ENCODE data around the gene MTHFD1L.

MTHFD1L gene

DNA sequence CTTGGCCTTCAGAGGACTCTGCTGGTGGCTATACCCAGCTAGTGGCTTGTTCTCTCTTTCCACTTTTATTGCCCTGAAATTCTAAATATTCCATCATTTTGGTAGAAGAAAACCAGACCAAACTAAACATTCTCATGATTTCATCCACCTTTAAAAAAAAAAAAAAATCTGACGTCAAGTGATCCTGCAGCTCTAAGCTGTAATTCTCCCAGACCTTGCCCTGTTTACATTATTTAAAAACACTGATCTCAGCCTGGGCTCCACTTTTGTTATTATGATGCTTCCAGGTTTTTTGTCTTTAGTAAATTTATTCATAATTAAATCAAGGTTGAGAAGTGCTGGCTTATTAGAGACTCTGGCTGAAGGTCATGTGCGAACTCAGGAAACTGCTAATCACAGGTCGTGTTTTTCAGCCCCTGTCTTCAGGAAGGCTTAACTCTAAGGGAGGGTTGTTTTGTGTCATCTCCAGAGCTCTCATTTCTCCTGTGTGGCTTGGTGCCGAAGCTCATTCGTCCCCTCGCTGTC, 114.4 kb downstream of the MTHFD1L start:
- TF ChIP-seq, protein P1, sequence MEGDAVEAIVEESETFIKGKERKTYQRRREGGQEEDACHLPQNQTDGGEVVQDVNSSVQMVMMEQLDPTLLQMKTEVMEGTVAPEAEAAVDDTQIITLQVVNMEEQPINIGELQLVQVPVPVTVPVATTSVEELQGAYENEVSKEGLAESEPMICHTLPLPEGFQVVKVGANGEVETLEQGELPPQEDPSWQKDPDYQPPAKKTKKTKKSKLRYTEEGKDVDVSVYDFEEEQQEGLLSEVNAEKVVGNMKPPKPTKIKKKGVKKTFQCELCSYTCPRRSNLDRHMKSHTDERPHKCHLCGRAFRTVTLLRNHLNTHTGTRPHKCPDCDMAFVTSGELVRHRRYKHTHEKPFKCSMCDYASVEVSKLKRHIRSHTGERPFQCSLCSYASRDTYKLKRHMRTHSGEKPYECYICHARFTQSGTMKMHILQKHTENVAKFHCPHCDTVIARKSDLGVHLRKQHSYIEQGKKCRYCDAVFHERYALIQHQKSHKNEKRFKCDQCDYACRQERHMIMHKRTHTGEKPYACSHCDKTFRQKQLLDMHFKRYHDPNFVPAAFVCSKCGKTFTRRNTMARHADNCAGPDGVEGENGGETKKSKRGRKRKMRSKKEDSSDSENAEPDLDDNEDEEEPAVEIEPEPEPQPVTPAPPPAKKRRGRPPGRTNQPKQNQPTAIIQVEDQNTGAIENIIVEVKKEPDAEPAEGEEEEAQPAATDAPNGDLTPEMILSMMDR (IDR thresholded peaks at IDR 0.05; ENCODE audit: control insufficient read depth, extremely low read depth, insufficient read depth): no peak
- no peak overlapping the region for H3K4me3 ChIP-seq (ENCODE audit: low read depth, low read length)
- no peak for DNase-seq (ENCODE audit: low read depth)

DNA sequence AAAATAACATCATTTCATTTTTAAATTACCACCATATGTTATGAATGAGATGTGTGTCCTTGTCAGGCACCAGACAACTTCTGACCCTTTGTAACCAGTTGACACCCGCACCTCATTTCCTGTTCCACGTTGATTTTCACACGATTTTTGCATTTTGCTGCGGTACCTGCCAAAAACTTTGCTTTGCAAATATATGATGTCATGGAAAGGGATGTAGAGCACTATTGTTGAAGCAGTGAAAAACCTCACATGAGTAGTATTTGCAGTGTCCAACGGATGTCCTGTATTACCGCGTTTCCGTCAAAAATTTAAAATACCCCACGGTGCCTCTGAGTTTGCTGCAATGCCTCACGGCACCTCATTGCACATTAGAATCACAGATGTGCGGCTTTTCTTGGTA, 115.6 kb downstream of the MTHFD1L start:
- TF ChIP-seq, protein P1 (IDR thresholded peaks at IDR 0.05; ENCODE audit: control insufficient read depth, extremely low read depth, insufficient read depth): no peak
- no peak overlapping the region for H3K4me3 ChIP-seq (ENCODE audit: low read depth, low read length)
- no peak for DNase-seq (ENCODE audit: low read depth)

DNA sequence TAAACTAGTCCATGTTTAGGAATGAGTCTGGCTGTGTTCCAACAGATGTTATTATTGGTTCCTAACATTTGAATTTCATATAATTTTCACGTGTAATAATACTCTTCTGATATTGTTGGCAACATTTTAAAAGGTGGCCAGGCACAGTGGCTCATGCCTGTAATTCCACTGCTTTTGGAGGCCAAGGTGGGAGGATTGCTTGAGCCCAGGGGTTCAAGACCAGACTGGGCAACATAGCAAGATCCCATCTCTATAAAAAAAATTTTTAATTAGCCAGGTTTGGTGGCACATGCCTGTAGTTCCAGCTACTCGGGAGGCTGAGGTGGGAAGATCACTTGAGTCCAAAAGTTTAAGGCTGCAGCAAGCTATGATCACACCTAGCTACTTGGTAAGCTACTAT, 116.2 kb downstream of the MTHFD1L start:
- H3K4me3 ChIP-seq (ENCODE audit: low read depth, low read length): no peak overlapping the region
- DNase-seq (ENCODE audit: low read depth): no peak
- TF ChIP-seq, protein P1 (IDR thresholded peaks at IDR 0.05; ENCODE audit: control insufficient read depth, extremely low read depth, insufficient read depth): no peak

DNA sequence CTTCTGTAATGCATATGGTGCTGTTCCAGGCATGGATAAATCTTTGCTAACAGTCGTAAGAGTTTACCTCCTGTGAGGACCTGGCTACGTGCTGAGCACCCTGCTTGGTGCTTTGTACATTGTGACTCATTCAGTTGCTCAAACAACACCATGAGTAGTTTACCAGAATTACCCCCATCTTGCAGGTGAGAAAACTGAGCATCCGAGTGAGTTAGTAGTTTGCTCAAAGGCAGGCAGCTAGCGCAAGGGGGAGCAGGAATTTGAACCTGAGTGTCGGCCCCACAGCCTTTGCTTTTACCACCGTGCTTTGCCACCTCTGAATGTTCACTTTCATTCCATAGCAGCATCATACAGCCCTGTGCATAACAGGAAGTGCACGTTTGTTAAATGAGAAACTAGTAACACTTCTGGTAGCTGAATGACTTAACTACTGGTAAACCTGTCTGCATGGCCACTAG, 121.9 kb downstream of the MTHFD1L start:
- DNase-seq (ENCODE audit: low read depth): no peak
- H3K4me3 ChIP-seq (ENCODE audit: low read depth, low read length): no peak overlapping the region
- TF ChIP-seq, protein P1 (IDR thresholded peaks at IDR 0.05; ENCODE audit: control insufficient read depth, extremely low read depth, insufficient read depth): no peak

DNA sequence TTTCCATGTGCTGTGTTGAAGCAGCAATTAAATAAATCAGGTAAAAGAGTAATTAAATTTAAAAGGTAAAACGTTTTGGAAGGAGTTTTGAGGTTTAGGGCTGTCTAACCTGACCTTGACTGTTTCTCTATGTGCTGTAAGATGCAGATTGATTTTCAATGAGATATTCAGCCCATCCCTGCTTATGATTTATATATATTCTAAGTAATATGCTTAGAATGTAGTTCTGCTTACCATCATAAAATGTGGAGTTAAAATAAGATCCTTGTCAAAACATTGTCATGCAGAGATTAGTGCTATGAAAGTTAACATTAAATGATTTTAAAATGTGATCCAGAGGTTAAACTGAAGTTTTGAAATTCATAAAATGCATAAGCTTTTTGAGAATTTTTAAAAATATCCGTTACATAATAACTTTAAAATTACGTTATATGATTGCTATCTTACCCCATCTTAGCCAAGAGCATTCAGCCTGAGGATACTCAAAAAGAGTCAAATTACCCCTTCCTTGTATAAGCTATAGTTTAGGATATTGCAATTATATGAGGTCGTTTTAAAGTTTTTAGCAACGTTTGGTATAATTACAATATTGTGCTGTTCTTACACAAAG, 122.5 kb downstream of the MTHFD1L start:
- TF ChIP-seq, protein P1 (IDR thresholded peaks at IDR 0.05; ENCODE audit: control insufficient read depth, extremely low read depth, insufficient read depth): no peak
- no peak for DNase-seq (ENCODE audit: low read depth)

DNA sequence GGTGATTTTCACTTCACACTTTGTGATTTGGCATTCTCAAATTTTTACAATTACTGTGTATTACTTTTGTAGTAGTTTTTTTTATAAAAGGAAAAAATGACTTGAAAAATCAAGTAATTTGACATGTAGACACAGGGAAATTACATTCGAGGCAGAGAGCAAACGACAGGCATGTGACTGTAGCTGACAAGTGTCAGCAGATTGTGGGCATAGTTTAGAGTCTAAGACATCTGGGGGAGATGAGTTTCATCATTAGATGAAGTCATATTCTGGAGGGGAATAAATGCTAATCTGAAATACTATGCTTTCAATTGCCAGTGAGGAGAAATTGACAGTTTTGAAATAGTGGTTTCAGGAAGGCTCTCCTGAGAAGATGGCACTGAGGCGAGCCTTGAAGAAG, 126.0 kb downstream of the MTHFD1L start:
- H3K4me3 ChIP-seq (ENCODE audit: low read depth, low read length): no peak overlapping the region
- no peak for DNase-seq (ENCODE audit: low read depth)
- TF ChIP-seq, protein P1 (IDR thresholded peaks at IDR 0.05; ENCODE audit: control insufficient read depth, extremely low read depth, insufficient read depth): no peak

More for the DNA sequence above, 122.5 kb downstream of the MTHFD1L start:
- H3K4me3 ChIP-seq (ENCODE audit: low read depth, low read length): no peak overlapping the region

DNA sequence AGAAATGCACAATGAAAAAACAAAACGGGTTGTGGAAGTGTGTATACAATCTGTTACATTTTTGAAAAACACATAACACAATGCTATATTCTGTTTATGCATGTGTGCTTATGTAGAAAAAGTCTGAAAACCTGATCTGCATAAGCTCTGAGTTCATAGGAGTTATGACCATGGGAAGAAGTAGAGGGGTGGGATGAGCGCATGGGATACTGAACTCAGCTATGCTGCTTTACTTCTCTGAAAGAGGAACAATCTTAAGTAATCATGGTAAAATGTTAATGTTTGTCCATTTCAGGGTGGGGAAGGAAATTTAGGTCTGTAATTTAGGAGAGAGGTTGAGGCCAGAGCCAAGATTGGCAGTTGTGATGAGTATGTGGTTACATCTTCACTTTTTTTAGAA, 126.8 kb downstream of the MTHFD1L start:
- H3K4me3 ChIP-seq (ENCODE audit: low read depth, low read length): no peak overlapping the region
- TF ChIP-seq, protein P1 (IDR thresholded peaks at IDR 0.05; ENCODE audit: control insufficient read depth, extremely low read depth, insufficient read depth): no peak
- DNase-seq (ENCODE audit: low read depth): no peak

Data from LNCaP clone FGC (cell line).